ENCODE data around the gene NTNG2.

The NTNG2 gene

GRCh38 chr9:132147331-132147730, 14.5 kb upstream of the NTNG2 start:
- DNase-seq (ENCODE audit: low read depth in 2 of 2) = no peak

- DNase-seq (ENCODE audit: low read depth in 2 of 2) = no peak
These were observed 14.0 kb upstream of the NTNG2 start for GRCh38 chr9:132147839-132148238.

GRCh38 chr9:132150256-132150655, 11.6 kb upstream of the NTNG2 start:
- no peak for DNase-seq (ENCODE audit: low read depth in 2 of 2)

GRCh38 chr9:132151118-132151517, 10.7 kb upstream of the NTNG2 start:
- DNase-seq (ENCODE audit: low read depth in 2 of 2) = no peak

GRCh38 chr9:132152231-132152630, 9.6 kb upstream of the NTNG2 start:
- no peak for DNase-seq (ENCODE audit: low read depth in 2 of 2)

- DNase-seq (ENCODE audit: low read depth in 2 of 2) = no peak
These were observed 6.8 kb upstream of the NTNG2 start for GRCh38 chr9:132154863-132155567.

- DNase-seq (ENCODE audit: low read depth in 2 of 2) = no peak
These were observed 6.3 kb upstream of the NTNG2 start for GRCh38 chr9:132155568-132155895.

- no peak for DNase-seq (ENCODE audit: low read depth in 2 of 2)
These were observed 5.6 kb upstream of the NTNG2 start for GRCh38 chr9:132156262-132156661.

- DNase-seq (ENCODE audit: low read depth in 2 of 2) = no peak
These were observed 4.3 kb upstream of the NTNG2 start for GRCh38 chr9:132157347-132158116.

- peak in 1 of 2 donors; percentile 43 for DNase-seq (ENCODE audit: low read depth in 2 of 2)
These were observed 786 bp upstream of the NTNG2 start for GRCh38 chr9:132160802-132161742.

GRCh38 chr9:132162764-132163456, 1.1 kb downstream of the NTNG2 start:
- DNase-seq (ENCODE audit: low read depth in 2 of 2) = no peak

GRCh38 chr9:132163457-132163875, 1.6 kb downstream of the NTNG2 start:
- DNase-seq (ENCODE audit: low read depth in 2 of 2) = no peak

GRCh38 chr9:132163876-132164603, 2.2 kb downstream of the NTNG2 start:
- DNase-seq (ENCODE audit: low read depth in 2 of 2) = no peak

- DNase-seq (ENCODE audit: low read depth in 2 of 2) = no peak
These were observed 2.9 kb downstream of the NTNG2 start for GRCh38 chr9:132164604-132165362.

GRCh38 chr9:132166599-132166998, 4.7 kb downstream of the NTNG2 start:
- DNase-seq (ENCODE audit: low read depth in 2 of 2) = no peak

GRCh38 chr9:132167192-132167591, 5.3 kb downstream of the NTNG2 start:
- no peak for DNase-seq (ENCODE audit: low read depth in 2 of 2)

GRCh38 chr9:132168347-132168746, 6.5 kb downstream of the NTNG2 start:
- no peak for DNase-seq (ENCODE audit: low read depth in 2 of 2)

GRCh38 chr9:132168851-132169250, 7.0 kb downstream of the NTNG2 start:
- DNase-seq (ENCODE audit: low read depth in 2 of 2) = no peak

GRCh38 chr9:132169672-132170392, 8.0 kb downstream of the NTNG2 start:
- peak; percentile 53 to 55 for DNase-seq (ENCODE audit: low read depth in 2 of 2)

- DNase-seq (ENCODE audit: low read depth in 2 of 2) = no peak
These were observed 9.8 kb downstream of the NTNG2 start for GRCh38 chr9:132171702-132172101.

Measured in stimulated activated CD8-positive, alpha-beta memory T cell treated with anti-CD3 and anti-CD28 coated beads, Interleukin-2, amount 100 ng/mL, for 48 hours (primary cell).